Measurements from ENCODE around the gene CUEDC1. TPM values are rescaled to one million over a fixed set of nuclear protein-coding genes. Genes with fewer than 3 reads are reported as not detected.
A peak's percentile ranks its signal among the peaks of the same experiment; 100 is the strongest.

The CUEDC1 gene
- total RNA-seq, 3 donors from 2014 or later: 13.0 to 18.0 (median 14.5) TPM

GRCh38 chr17:57971572-57971971 is 16.4 kb upstream of the CUEDC1 start:
- H3K36me3 ChIP-seq: no peaks in the 10 kb centered on the region

GRCh38 chr17:57970710-57971109 is 15.5 kb upstream of the CUEDC1 start:
- TF ChIP-seq POLR2A (IDR thresholded peaks at IDR 0.05): no peak
- no peak for TF ChIP-seq CTCF (IDR thresholded peaks at IDR 0.05)
- intact Hi-C loops (cut with DNase I; ENCODE audit: low total_unique reads): no loop called here
- H3K4me1 ChIP-seq: peaks cover 0 to 3% of the 10 kb centered on the region in 2 donors
- peak overlapping the region in 1 of 2 donors; percentile 3 for H3K27ac ChIP-seq
- no peak overlapping the region for H3K4me3 ChIP-seq
- no peaks in the 10 kb centered on the region for H3K36me3 ChIP-seq
- H3K27me3 ChIP-seq: no peaks in the 10 kb centered on the region
- no peaks in the 10 kb centered on the region for H3K9me3 ChIP-seq
- DNase-seq (ENCODE audit: low spot score in 2 of 2): no peak

More at GRCh38 chr17:57971572-57971971, 16.4 kb upstream of the CUEDC1 start:
- Histone ChIP-seq H3K4me3 (no peak overlapping the region), H3K27ac (no peak overlapping the region), H3K9me3 (no peaks in the 10 kb centered on the region), H3K27me3 (no peaks in the 10 kb centered on the region), H3K4me1 (peaks cover 0 to 4% of the 10 kb centered on the region in 2 donors)
- TF ChIP-seq CTCF (IDR thresholded peaks at IDR 0.05) (no peak), POLR2A (IDR thresholded peaks at IDR 0.05) (no peak), POLR2AphosphoS5 (IDR thresholded peaks at IDR 0.05) (no peak)
- intact Hi-C loops (cut with DNase I; ENCODE audit: low total_unique reads): no loop called here
- no peak for DNase-seq (ENCODE audit: low spot score in 2 of 2)

GRCh38 chr17:57968456-57968855 is 13.2 kb upstream of the CUEDC1 start:
- Histone ChIP-seq H3K9me3 (no peaks in the 10 kb centered on the region), H3K27ac (no peak overlapping the region), H3K4me1 (no peaks in the 10 kb centered on the region), H3K27me3 (no peaks in the 10 kb centered on the region), H3K36me3 (no peaks in the 10 kb centered on the region), H3K4me3 (no peak overlapping the region)
- TF ChIP-seq POLR2AphosphoS5 (IDR thresholded peaks at IDR 0.05): no peak
- no peak for TF ChIP-seq POLR2A (IDR thresholded peaks at IDR 0.05)
- intact Hi-C loops (cut with DNase I; ENCODE audit: low total_unique reads): no loop called here
- DNase-seq (ENCODE audit: low spot score in 2 of 2): no peak

GRCh38 chr17:57966875-57967274 is 11.7 kb upstream of the CUEDC1 start:
- no peaks in the 10 kb centered on the region for H3K27me3 ChIP-seq
- no peaks in the 10 kb centered on the region for H3K9me3 ChIP-seq
- no peak for DNase-seq (ENCODE audit: low spot score in 2 of 2)
- TF ChIP-seq POLR2AphosphoS5 (IDR thresholded peaks at IDR 0.05) (no peak), CTCF (IDR thresholded peaks at IDR 0.05) (no peak), POLR2A (IDR thresholded peaks at IDR 0.05) (no peak)
- no peaks in the 10 kb centered on the region for H3K36me3 ChIP-seq
- H3K4me3 ChIP-seq: no peak overlapping the region
- no peak overlapping the region for H3K27ac ChIP-seq
- intact Hi-C loops (cut with DNase I; ENCODE audit: low total_unique reads): no loop called here
- no peaks in the 10 kb centered on the region for H3K4me1 ChIP-seq

GRCh38 chr17:57966246-57966645 is 11.0 kb upstream of the CUEDC1 start:
- H3K9me3 ChIP-seq: no peaks in the 10 kb centered on the region
- H3K36me3 ChIP-seq: no peaks in the 10 kb centered on the region
- DNase-seq (ENCODE audit: low spot score in 2 of 2): peak in 1 of 2 donors; percentile 11
- TF ChIP-seq CTCF (IDR thresholded peaks at IDR 0.05) (no peak), POLR2A (IDR thresholded peaks at IDR 0.05) (no peak), POLR2AphosphoS5 (IDR thresholded peaks at IDR 0.05) (no peak)
- no peak overlapping the region for H3K4me3 ChIP-seq
- intact Hi-C loops (cut with DNase I; ENCODE audit: low total_unique reads): no loop called here
- no peaks in the 10 kb centered on the region for H3K27me3 ChIP-seq
- H3K27ac ChIP-seq: no peak overlapping the region
- no peaks in the 10 kb centered on the region for H3K4me1 ChIP-seq
